PC-9 (cell line): ENCODE measurements around the gene ST6GALNAC3.

ENCODE experiments used
- CTCF ChIP-seq: fragments of 200-600 bp; sonication (generic); conservative IDR thresholded peaks from 2 replicates; pipeline ENCODE4 v1.6.1; 2017; ENCODE audit warnings: mixed run types, antibody characterized with exemption, mild to moderate bottlenecking, moderate library complexity
- EZH2 ChIP-seq: fragments of 200-600 bp; sonication (generic); IDR thresholded peaks from 2 replicates; pipeline ENCODE4 v1.8.0; 2017; ENCODE audit warnings: antibody characterized with exemption, low read depth

DNA sequence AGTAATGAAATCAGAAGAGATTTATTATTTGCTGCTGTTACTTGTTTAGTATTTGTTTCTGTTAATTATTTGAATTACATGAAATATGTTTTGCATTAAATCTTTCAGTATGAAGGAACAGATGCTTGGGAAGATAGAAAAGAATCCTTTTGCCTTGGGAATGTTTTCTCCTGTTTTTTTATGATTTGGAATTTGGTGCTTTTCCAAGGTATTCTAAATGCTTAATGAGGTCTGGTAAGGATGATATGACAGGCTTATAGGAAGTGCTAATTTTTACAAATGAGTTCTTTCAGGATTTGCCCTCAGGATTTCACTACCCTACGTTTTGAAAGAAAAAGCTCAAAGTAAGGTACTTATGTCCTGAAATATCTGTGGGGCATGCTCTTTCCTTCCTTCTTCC, 25.6 kb upstream of the ST6GALNAC3 start:
- TF ChIP-seq CTCF (no peak), EZH2 (no peak)
